Calu3 (cell line): ENCODE results near the gene ZNF189. TPM values are rescaled to one million over a fixed set of nuclear protein-coding genes. Genes with fewer than 3 reads are reported as not detected.

Experiments
- BruUV-seq: library from RNA; stranded (reverse); fragments of 400-500 nt; replicated peaks from 2 replicates; lab custom pipeline; 2021; lab: Mats Ljungman, UMichigan
- CTCF ChIA-PET: fragments of 300-600 bp; sonication (Branson Sonifier 250); formaldehyde crosslinking; loops from one replicate; lab custom pipeline; 2022; ENCODE audit warnings: antibody characterized with exemption; lab: Charles Lee
- DNase-seq: peaks from one replicate; pipeline ENCODE4 v3.0.0; 2022
- H3K27ac Mint-ChIP-seq: one replicate; pipeline ENCODE4 v1.8.0; 2022; ENCODE audit warnings: mixed read lengths; ENCODE audit not compliant: unreplicated experiment
- H3K27me3 Mint-ChIP-seq: one replicate; pipeline ENCODE4 v1.8.0; 2022; ENCODE audit warnings: mixed read lengths; ENCODE audit not compliant: unreplicated experiment
- H3K36me3 Mint-ChIP-seq: one replicate; pipeline ENCODE4 v1.8.0; 2022; ENCODE audit warnings: mild to moderate bottlenecking, moderate library complexity, mixed read lengths; ENCODE audit not compliant: insufficient read depth, unreplicated experiment
- H3K4me1 Mint-ChIP-seq: one replicate; pipeline ENCODE4 v1.8.0; 2022; ENCODE audit warnings: mild to moderate bottlenecking, low read depth, mixed read lengths; ENCODE audit not compliant: unreplicated experiment
- H3K4me3 Mint-ChIP-seq: one replicate; pipeline ENCODE4 v1.8.0; 2022; ENCODE audit warnings: mild to moderate bottlenecking, low read depth, moderate library complexity, mixed read lengths; ENCODE audit not compliant: unreplicated experiment
- H3K9me3 Mint-ChIP-seq: one replicate; pipeline ENCODE4 v1.8.0; 2022; ENCODE audit warnings: low read depth, mixed read lengths; ENCODE audit not compliant: unreplicated experiment
- CTCF ChIP-seq: fragments of 200-600 bp; IDR thresholded peaks from one replicate; pipeline ENCODE4 v1.8.0; 2022; ENCODE audit warnings: antibody characterized with exemption; ENCODE audit not compliant: unreplicated experiment
- intact Hi-C: fragments of 100-400 bp; cut with micrococcal nuclease; formaldehyde crosslinking; loops from one replicate; pipeline ENCODE4 v1.10.0; 2022; ENCODE audit not compliant: unreplicated experiment
- total RNA-seq: library from RNA; stranded (reverse); gene quantifications from 2 replicates; pipeline ENCODE4 v1.2.3, GENCODE V29; 2022

ZNF189 gene
- total RNA-seq, 1 experiment from 2014 or later = 20.1 TPM

- H3K4me1 Mint-ChIP-seq = peaks cover 33% of the 10 kb centered on the region
- no TSS peak for BruUV-seq
Observed at GRCh38 chr9:101397746-101398067, 944 bp upstream of the ZNF189 start.

DNA sequence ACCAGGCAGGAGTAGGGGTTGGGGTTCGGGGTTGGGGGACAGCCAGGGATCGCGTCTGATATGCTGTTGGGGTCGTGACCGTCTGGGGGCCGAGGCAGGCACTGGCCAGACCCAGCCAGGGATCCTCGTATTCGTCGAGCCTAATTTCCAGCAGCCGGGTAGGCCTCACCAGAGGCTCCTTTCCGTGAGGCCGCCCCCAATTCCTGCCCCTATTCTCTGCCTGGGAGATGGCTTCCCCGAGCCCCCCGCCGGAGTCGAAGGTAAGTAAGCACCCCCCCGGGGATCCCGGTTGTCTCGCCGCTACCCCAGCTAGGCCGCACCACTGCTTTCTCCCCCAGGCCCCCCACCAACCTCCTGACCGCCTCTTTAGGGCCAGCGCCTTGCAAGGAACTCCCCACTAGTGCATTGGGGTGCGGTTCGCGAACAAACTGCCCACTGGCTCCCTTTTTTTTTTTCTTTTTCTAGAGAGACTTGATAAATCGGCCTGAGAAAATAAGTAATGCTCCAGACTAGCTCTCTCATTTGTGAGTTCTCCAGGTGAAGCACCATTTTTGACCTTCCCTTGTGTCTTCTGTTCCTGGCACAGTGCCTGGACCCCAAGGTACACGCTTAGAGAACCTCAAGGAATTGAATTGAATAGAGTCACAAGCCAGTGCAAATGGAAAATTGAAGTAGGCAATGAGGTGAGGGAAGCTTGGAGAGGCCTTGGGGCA is 435 bp downstream of the ZNF189 start:
- H3K4me1 Mint-ChIP-seq = peaks cover 30% of the 10 kb centered on the region
- no peaks in the 10 kb centered on the region for H3K27me3 Mint-ChIP-seq
- BruUV-seq = no TSS peak
- CTCF ChIA-PET = interaction anchor here (0.6 to 2.1 kb wide), 6 partner anchors 10 to 280 kb away, joined by 3 to 21 read pairs (median 3); no protein-coding TSS in a partner anchor
- peak overlapping the region; percentile 92 for H3K27ac Mint-ChIP-seq
- H3K9me3 Mint-ChIP-seq = peaks cover 21% of the 10 kb centered on the region
- DNase-seq = no peak
- H3K4me3 Mint-ChIP-seq = peak overlapping the region; percentile 93
- H3K36me3 Mint-ChIP-seq = peaks cover 75% of the 10 kb centered on the region
- intact Hi-C loops = loop anchor here (2.0 kb wide), 2 partner anchors 36 to 50 kb away; partner anchors contain the start of gene ALDOB
- TF ChIP-seq CTCF = no peak

More at GRCh38 chr9:101397746-101398067, 944 bp upstream of the ZNF189 start:
- intact Hi-C loops = loop anchor here (2.0 kb wide), 2 partner anchors 37 to 51 kb away; partner anchors contain the start of gene ALDOB
- Mint-ChIP-seq H3K9me3 (peaks cover 12% of the 10 kb centered on the region), H3K27me3 (no peaks in the 10 kb centered on the region), H3K4me3 (peak overlapping the region; percentile 93), H3K27ac (peak overlapping the region; percentile 92), H3K36me3 (peaks cover 62% of the 10 kb centered on the region)
- TF ChIP-seq CTCF = no peak
- no peak for DNase-seq
- CTCF ChIA-PET = no interaction called here

DNA sequence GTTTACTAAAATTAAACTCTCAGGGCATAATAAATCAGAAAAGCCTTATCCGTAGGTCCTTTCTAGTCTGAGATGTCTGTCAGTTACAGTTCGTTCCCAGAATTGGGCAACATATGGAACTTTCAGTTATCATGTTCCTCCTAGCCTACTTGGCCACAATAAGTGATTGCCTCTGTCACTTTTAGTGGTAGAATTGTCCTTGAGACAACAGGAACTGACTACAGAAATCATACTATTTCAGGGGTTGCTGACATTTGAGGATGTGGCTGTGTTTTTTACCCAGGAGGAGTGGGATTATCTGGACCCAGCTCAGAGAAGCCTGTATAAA is 956 bp downstream of the ZNF189 start:
- CTCF ChIA-PET = interaction anchor here (1.3 to 2.1 kb wide), 2 partner anchors 49 to 74 kb away, joined by 3 to 21 read pairs; no protein-coding TSS in a partner anchor
- H3K36me3 Mint-ChIP-seq = peaks cover 74% of the 10 kb centered on the region
- DNase-seq = no peak

GRCh38 chr9:101400120-101400519 is 1.5 kb downstream of the ZNF189 start:
- no TSS peak for BruUV-seq
- peaks cover 74% of the 10 kb centered on the region for H3K36me3 Mint-ChIP-seq
- H3K4me1 Mint-ChIP-seq = peaks cover 29% of the 10 kb centered on the region

More for the DNA sequence above, 956 bp downstream of the ZNF189 start:
- intact Hi-C loops = loop anchor here (2.0 kb wide), 2 partner anchors 35 to 49 kb away; partner anchors contain the start of gene ALDOB
- BruUV-seq = no TSS peak
- peak overlapping the region; percentile 92 for H3K27ac Mint-ChIP-seq
- H3K4me3 Mint-ChIP-seq = peak overlapping the region; percentile 93
- H3K4me1 Mint-ChIP-seq = peaks cover 30% of the 10 kb centered on the region
- H3K9me3 Mint-ChIP-seq = peaks cover 21% of the 10 kb centered on the region
- H3K27me3 Mint-ChIP-seq = no peaks in the 10 kb centered on the region
- no peak for TF ChIP-seq CTCF

More at GRCh38 chr9:101400120-101400519, 1.5 kb downstream of the ZNF189 start:
- Mint-ChIP-seq H3K9me3 (peaks cover 22% of the 10 kb centered on the region), H3K27me3 (no peaks in the 10 kb centered on the region), H3K27ac (peak overlapping the region; percentile 82), H3K4me3 (peak overlapping the region; percentile 93)
- intact Hi-C loops = no loop called here
- no peak for DNase-seq
- CTCF ChIA-PET = interaction anchor here (2.1 kb wide), 1 partner anchor 49 kb away, joined by 21 read pairs; no protein-coding TSS in a partner anchor
- TF ChIP-seq CTCF = no peak
